ENCODE measurements around the gene GALC. TPM values are rescaled to one million over a fixed set of nuclear protein-coding genes. Genes with fewer than 3 reads are reported as not detected.

GALC gene
- total RNA-seq, 1 experiment from 2014 or later = 0.82 TPM

- Histone ChIP-seq H3K27me3 (no peaks in the 10 kb centered on the region), H3K4me3 (no peak overlapping the region), H3K9me3 (no peaks in the 10 kb centered on the region), H3K36me3 (no peaks in the 10 kb centered on the region)
- DNase-seq = no peak
Measured at GRCh38 chr14:87935081-87935828, 57.7 kb downstream of the GALC start.

GRCh38 chr14:87934185-87934584 lies 58.8 kb downstream of the GALC start:
- no peak for DNase-seq
- H3K36me3 ChIP-seq = no peaks in the 10 kb centered on the region
- H3K4me3 ChIP-seq = no peak overlapping the region
- no peaks in the 10 kb centered on the region for H3K27me3 ChIP-seq
- no peaks in the 10 kb centered on the region for H3K9me3 ChIP-seq

- H3K4me3 ChIP-seq = no peak overlapping the region
- H3K27me3 ChIP-seq = no peaks in the 10 kb centered on the region
- no peaks in the 10 kb centered on the region for H3K9me3 ChIP-seq
- H3K36me3 ChIP-seq = no peaks in the 10 kb centered on the region
- no peak for DNase-seq
Measured at GRCh38 chr14:87916886-87917275, 76.1 kb downstream of the GALC start.

GRCh38 chr14:87916103-87916885 lies 76.7 kb downstream of the GALC start:
- Histone ChIP-seq H3K9me3 (no peaks in the 10 kb centered on the region), H3K4me3 (no peak overlapping the region), H3K36me3 (no peaks in the 10 kb centered on the region), H3K27me3 (no peaks in the 10 kb centered on the region)
- no peak for DNase-seq

- no peaks in the 10 kb centered on the region for H3K27me3 ChIP-seq
- no peak overlapping the region for H3K4me3 ChIP-seq
- no peaks in the 10 kb centered on the region for H3K36me3 ChIP-seq
- DNase-seq = peak; percentile 4
- H3K9me3 ChIP-seq = no peaks in the 10 kb centered on the region
Measured at GRCh38 chr14:87908550-87908949, 84.4 kb downstream of the GALC start.

- H3K4me3 ChIP-seq = no peak overlapping the region
- no peaks in the 10 kb centered on the region for H3K36me3 ChIP-seq
- no peaks in the 10 kb centered on the region for H3K27me3 ChIP-seq
- no peaks in the 10 kb centered on the region for H3K9me3 ChIP-seq
- DNase-seq = no peak
Measured at GRCh38 chr14:87901652-87902051, 91.3 kb downstream of the GALC start.

GRCh38 chr14:87901236-87901635 lies 91.7 kb downstream of the GALC start:
- Histone ChIP-seq H3K27me3 (no peaks in the 10 kb centered on the region), H3K4me3 (no peak overlapping the region), H3K36me3 (no peaks in the 10 kb centered on the region), H3K9me3 (no peaks in the 10 kb centered on the region)
- DNase-seq = no peak

- Histone ChIP-seq H3K4me3 (no peak overlapping the region), H3K27me3 (no peaks in the 10 kb centered on the region), H3K36me3 (no peaks in the 10 kb centered on the region), H3K9me3 (no peaks in the 10 kb centered on the region)
- no peak for DNase-seq
Measured at GRCh38 chr14:87899228-87899627, 93.8 kb downstream of the GALC start.

- Histone ChIP-seq H3K27me3 (no peaks in the 10 kb centered on the region), H3K9me3 (no peaks in the 10 kb centered on the region), H3K36me3 (no peaks in the 10 kb centered on the region), H3K4me3 (no peak overlapping the region)
- DNase-seq = no peak
Measured at GRCh38 chr14:87898301-87898700, 94.7 kb downstream of the GALC start.

- DNase-seq = no peak
- Histone ChIP-seq H3K9me3 (no peaks in the 10 kb centered on the region), H3K36me3 (no peaks in the 10 kb centered on the region)
Measured at GRCh38 chr14:87896393-87897380, 96.3 kb downstream of the GALC start.

GRCh38 chr14:87894920-87895319 lies 98.1 kb downstream of the GALC start:
- H3K27me3 ChIP-seq = no peaks in the 10 kb centered on the region
- no peaks in the 10 kb centered on the region for H3K36me3 ChIP-seq
- no peak overlapping the region for H3K4me3 ChIP-seq
- DNase-seq = no peak
- H3K9me3 ChIP-seq = no peaks in the 10 kb centered on the region

More at GRCh38 chr14:87896393-87897380, 96.3 kb downstream of the GALC start:
- Histone ChIP-seq H3K4me3 (no peak overlapping the region), H3K27me3 (no peaks in the 10 kb centered on the region)

- Histone ChIP-seq H3K9me3 (no peaks in the 10 kb centered on the region), H3K27me3 (no peaks in the 10 kb centered on the region), H3K36me3 (no peaks in the 10 kb centered on the region), H3K4me3 (no peak overlapping the region)
- no peak for DNase-seq
Measured at GRCh38 chr14:87892763-87893162, 100.2 kb downstream of the GALC start.

- no peaks in the 10 kb centered on the region for H3K36me3 ChIP-seq
- no peaks in the 10 kb centered on the region for H3K9me3 ChIP-seq
- H3K4me3 ChIP-seq = no peak overlapping the region
- DNase-seq = no peak
- no peaks in the 10 kb centered on the region for H3K27me3 ChIP-seq
Measured at GRCh38 chr14:87888136-87888999, 104.6 kb downstream of the GALC start.

- DNase-seq = no peak
- no peaks in the 10 kb centered on the region for H3K36me3 ChIP-seq
- H3K27me3 ChIP-seq = no peaks in the 10 kb centered on the region
- H3K9me3 ChIP-seq = no peaks in the 10 kb centered on the region
- no peak overlapping the region for H3K4me3 ChIP-seq
Measured at GRCh38 chr14:87883750-87884149, 109.2 kb downstream of the GALC start.
